Measurements from ENCODE around the gene SKA2.

DNA sequence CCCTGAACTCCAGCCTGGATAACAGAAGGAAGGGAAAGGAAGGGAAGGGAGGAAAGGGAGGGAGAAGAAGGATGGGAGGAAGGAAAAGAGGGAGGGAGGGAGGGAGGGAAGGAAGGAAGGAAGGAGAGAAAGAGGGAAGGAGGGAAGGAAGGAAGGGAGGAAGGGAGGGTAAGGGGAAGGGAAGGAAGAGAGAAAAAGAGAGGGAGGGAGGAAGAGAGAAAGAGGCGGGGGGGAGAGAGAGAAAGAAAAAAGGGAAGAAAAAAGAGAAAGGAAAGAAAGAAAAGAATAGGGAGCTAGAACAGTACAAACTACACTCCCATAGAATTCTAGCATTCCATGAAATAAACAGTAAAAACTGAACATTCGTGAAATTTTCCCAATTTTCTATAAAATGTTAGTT, 25.2 kb downstream of the SKA2 start:
- TF ChIP-seq POLR2A (IDR thresholded peaks at IDR 0.05; ENCODE audit: low read length) (no peak), GATA1 (IDR thresholded peaks at IDR 0.05; ENCODE audit: low read depth, low read length) (no peak)
